Measurements from ENCODE around the gene NELFB.
A peak's percentile ranks its signal among the peaks of the same experiment; 100 is the strongest.

The NELFB gene

DNA sequence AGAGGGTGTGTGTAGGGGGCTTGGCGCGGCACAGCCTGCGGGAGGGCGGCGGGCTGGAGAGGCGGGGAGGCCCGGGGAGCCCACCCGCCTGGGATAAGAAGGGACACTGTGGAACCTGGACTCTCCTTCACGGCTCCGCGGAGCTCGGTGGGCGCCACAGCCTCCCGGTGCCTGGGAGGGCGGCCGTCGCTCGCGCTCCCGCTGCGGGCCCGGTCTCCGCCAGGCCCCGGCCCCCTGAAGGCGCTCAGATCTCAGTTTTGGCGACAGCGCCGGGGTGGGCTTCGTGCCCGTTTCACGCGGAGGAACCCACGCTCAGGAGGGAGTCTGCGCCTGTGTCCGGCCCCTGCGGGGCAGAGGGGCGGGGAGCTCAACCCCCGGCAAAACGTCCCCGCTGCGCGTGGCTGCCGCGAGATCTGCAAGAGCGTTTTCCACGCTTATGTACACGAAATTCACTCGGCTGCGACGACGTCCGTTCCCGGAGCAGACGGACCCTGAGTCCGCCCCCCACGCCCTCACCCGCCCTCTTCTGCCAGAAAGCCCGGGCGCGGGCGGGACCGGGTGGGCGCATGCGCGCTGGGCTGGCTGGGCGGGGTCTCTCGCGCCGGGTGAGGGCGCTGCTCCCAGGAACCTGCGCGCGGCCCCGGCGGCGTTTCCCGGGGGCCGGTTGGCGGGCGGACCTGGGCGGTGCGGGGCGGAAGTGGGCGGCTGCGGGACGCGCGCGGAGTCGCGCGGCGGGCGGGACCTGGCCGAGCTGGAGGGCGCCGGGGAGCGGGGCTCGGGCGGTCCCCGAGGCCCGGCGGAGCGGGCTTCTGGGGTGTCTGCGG is at the start of gene NELFB:
NELFB (plus strand) TSS at position 704 of the 824 bp plus-strand sequence.
- peak; percentile 93 for DNase-seq

DNA sequence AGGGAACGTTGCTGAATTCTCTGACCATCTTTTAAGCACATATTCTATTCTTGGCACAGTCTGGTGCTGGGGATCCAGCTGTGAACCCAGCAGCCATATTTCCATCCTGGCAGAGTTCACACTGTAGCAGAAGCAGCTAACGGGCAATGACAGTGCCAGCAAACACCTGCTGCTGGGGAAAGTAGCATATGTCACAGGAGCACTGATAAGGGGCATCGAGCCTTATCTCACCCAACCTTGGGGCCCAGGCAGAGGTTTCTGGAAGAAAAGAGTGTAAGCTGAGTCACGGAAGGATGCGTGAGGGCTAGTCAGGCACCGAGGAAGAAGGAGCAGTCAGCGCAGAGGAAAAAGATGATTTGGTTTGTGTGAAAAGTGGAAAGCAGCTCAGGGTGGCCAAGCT is 48.5 kb upstream of the NELFB start:
- DNase-seq: no peak

DNA sequence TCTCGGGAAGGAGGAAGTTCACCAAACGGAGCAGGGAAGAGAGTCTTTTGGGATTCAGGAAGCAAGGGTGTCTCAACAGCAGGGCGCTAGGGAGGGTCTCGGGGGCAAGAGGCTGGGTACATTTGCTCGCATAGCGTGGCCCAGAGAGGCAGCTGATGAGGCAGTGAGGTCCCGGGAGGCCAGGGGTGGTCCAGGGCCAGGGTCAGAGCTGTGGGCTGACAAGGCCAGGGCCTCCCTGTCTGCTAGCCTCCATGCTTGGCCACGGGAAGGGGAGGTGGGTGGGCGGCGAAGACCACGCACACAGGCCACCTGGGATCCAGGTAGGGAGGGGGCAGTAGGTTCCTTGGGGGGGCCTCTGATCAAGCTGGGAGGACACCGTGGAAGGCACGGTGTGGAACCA is 43.6 kb upstream of the NELFB start:
- DNase-seq: no peak

DNA sequence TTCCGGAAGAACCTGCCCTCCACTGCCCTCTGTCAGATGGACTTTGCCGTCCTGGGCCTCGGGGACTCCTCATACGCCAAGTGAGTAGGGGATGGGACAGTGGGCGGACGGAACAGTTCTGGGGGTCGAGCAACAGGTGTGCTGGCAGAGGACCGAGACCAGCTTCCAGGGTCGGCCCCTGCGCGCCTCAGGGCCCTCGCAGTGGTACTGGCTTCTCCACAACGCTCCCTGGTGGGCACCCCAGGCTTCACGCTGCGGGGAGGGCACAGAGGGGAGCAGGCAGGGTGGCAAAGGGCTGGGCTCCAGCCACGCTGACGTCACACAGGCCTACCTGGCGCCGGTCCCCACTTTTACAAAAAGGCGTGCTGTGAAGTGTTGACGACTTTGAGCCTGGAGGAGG is 42.6 kb upstream of the NELFB start:
- DNase-seq: no peak

DNA sequence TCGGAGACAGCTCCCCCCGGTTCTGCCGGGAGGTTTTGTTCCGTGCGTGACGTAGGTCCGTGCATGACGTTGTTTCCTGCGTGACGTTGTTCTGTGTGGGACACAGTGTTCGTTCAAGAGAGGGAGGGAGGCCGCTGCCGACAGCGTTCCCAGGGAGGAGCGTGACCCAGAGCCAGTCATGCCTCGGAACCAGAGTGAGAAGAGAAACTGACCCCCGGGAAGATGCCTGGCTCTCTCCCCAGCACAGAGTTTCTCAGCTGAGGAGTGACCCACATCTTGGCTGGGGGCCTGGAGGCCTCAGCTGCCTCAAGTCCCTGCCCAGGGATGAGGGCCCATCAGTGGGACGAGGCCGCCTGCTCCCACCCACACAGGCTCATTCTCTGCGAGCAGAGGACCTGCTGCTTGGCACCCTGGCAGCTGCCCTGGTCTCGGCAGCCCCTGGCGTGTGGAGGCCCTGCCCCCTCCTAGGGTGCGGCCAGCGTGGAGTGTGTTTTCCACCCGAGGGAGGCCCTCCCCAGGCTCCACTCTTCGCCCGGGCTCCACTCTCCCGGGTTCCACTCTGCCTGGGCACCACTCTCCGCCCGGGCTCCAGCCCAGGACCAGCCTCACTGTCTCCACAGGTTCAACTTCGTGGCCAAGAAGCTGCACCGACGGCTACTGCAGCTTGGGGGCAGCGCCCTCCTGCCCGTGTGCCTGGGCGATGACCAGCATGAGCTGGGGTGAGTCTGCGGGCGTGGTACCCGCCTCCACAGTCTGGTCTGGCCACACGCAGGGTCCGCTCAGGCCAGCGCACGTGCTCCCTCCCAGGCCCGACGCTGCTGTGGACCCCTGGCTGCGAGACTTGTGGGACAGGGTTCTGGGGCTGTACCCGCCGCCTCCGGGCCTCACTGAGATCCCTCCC is 41.7 kb upstream of the NELFB start:
- DNase-seq: peak; percentile 37

DNA sequence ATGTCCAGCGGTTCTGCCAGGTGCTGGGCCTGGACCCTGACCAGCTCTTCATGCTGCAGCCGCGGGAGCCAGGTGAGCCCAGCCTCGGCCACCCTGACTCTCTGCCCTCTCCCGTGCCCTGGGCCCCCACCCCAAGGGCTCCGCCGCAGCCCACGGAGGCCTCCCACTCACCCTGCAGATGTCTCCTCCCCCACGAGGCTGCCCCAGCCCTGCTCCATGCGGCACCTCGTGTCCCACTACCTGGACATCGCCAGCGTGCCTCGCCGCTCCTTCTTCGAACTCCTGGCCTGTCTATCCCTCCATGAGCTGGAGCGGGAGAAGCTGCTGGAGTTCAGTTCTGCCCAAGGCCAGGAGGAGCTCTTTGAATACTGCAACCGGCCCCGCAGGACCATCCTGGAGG is 40.5 kb upstream of the NELFB start:
- DNase-seq: no peak

DNA sequence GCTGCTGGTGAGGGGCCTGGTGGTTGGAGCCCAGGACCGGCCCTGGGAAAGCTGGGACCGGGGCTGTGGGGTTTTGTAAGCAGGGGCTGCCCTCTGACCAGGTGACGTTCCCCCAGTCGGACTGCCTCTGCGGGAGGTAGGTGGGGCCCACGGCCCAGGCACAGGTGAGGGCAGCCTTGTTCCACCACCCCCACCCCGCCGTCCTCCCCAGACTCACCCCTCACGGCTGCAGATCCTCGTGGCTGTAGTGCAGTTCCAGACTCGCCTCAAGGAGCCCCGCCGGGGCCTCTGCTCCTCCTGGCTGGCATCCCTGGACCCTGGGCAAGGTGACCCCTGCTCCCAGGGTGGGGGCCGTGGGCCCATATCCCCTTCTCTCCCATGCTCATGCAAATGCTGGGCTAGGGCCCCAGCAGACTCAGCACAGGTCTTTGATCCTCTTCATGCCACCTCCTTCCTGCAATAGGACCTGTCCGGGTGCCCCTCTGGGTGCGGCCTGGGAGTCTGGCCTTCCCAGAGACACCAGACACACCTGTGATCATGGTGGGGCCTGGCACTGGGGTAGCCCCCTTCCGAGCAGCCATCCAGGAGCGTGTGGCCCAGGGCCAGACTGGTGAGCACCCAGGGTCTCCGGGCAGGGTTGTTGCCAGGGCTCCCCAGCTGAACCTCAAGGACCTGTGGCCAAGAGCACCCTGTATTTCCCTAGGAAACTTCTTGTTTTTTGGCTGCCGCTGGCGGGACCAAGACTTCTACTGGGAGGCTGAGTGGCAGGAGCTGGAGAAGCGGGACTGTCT is 39.7 kb upstream of the NELFB start:
- no peak for DNase-seq

DNA sequence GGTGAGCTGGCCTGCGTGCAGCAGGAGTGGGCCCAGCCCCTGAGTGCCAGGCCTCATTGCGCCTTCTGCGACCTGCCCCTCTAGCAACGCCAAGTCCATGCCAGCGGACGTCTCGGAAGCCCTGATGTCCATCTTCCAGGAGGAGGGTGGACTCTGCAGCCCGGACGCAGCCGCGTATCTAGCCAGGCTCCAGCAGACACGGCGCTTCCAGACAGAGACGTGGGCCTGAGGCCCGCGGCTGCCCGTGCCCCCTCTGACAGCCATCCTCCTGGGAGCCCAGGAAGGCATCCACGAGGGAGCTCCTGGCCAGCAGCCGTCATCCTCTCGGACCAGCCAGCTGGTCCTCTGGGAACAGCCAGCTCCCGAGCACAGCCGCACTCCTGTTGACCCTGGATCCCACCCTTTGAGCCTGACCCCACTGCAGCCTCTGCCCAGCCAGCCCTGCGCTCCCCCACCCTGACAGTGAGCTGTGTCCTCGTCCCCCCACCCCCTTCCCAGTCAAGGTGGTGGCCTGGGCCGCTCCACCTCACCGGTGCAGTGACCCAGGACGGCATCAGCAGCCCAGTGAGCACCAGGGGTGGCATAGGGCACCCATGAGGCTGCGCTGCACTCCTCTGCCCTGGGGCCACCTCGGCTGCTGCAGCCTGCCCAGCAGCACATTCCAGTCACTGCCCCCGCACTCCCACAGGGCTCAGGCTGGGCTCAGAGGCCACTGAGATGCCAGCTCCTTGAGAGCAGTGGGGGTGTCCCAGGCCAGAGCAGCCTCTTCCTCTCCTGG is 38.8 kb upstream of the NELFB start:
- no peak for DNase-seq

DNA sequence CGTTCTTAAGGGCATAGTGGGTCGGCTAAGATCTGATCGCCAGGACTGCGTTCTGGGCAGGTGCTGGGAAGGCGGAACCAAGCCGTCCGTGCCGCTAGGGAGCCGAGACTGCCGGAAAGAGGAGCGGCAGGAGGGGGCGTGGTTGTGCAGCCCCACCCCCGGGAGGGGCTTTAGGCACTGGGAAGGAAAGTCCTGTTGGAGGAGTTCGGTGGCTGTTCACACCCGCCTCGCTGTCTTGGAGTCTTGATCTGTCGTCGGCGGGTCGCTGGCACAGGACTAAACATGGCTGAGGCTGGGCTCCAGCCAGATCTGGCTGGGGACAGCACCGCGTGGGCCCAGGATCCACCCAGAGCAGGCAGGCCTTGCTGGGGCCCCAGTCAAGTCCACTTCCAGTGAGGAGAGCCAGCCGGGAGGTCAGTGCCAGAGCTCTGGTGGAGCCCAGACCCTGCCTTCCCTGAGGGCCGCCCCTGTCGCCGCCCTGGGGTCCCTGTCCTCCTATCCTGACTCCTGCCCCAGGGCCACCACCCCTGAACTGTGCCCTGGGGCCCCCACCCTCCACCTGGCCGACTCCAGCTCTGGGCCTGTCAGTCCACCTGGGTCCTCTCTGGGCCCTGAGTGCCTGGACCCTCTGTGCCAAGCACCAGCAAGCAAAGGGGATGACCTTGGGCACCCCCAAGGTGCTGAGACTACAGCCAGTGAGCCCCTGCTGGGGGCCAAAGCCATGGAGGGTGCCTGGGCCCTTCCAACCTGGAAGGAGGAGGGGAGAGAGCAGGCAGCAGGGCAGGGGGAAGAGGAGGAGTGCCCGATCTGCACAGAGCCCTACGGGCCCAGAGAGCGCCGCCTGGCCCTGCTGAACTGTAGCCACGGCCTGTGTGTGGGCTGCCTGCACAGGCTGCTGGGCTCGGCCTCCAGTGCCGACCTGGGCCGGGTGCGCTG is 37.6 kb upstream of the NELFB start:
- DNase-seq: no peak

DNA sequence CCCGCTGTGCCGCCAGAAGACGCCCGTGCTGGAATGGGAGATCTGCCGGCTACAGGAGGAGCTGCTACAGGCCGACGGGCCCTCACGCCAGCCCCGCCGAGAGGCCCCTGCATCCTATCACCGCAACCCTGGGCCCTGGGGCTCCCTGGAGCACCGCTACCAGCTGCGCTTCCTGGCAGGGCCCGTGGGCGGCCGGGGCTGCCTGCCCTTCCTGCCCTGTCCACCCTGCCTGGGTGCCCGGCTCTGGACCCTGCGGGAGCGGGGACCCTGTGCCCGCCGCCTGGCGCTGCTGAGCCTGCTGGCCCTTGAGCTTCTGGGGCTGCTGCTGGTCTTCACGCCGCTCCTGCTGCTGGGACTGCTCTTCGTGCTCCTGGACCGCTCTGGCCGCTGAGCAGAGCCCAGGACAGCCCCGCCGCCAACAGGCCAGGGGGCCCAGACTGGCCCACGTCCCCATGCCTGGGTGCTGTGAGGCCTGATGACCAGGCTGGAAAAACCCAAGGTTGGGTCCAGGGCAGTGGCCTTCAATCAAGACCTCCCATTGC is 36.8 kb upstream of the NELFB start:
- no peak for DNase-seq

DNA sequence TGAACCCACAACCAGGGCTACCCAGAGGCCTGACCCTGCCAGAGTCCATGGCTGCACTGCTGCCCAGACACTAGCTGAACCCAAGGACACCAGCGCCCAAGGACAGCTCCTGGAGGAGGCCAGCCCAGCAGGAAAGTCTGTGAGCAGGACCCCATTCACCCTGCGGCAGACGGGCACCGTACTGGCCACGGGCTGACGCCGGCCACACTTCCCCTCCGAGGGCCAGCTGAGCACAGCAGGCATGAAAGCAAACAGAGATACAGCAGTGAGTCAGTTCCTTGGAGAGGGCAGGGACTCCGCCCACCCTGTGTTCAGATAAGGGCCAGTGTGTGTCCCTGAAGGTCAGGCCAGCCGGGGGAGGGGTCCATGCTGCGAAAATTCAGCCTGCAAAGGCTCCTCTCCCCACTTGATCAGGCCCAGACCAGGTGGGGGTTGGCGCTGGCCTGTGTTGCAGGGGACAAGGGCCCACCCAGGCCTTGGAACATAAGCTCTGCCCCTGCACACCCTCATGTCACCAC is 36.3 kb upstream of the NELFB start:
- DNase-seq: peak; percentile 91

DNA sequence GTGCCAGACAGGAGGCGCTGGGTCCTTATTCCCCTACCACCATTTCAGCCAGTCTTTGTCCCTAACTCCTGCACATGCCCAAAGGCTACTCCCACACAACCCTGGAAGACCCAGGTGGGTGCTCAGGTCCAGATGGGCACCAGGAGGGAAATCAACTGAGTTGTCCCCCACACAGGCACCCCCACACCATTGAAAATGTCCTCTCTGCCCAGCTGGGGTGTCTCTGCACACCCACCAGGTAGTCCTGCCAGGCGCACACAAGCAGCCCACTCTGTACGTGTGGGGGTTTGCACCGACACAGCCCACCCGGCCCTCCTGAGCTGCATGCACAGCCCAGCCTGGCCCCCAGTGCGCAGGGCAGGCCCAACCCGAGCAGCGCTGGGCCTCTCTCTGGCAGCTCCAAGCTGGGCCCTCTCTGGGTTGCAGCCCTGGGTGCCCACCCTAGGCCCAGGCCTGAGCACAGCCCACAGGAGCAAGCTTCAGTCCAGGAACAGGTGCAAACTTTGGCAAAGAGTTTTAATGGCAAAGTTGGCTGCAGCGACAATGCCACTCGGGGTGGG is 35.3 kb upstream of the NELFB start:
- no peak for DNase-seq

DNA sequence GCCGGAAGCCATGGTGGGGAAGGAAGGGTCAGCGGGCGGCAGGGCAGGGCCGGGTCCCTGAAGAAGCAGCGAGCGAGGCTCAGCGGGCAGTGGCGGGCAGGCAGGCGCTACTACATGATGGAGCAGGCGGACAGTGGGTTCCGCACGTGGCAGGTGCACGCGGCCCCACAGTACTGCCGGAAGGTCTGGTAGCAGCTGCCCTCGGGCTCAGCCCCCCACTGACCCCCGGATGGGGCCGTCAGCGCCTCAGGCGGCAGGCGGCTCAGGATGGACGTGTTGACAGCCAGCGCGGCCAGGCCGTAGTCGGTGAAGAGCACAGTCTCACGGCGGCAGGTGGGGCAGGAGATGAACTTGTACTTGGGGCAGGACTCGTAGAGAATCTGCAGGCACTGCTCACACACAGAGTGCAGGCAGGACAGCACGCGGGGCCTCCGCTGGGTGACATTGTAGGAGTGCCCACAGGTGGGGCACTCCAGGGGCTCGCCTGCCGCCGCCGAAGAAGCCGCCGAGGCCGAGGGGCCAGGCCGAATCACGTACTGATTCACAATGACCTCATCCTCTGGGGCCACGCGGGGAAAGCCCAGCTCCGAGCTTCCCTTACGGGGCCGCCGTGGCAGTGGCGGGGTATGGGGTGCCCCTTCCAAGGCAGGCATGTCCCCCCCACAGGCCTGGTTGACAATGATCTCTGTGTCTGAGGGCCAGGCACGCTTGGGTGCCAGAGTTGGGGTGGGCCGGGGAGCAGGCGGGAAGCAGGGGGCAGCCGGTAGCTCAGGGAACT is 34.6 kb upstream of the NELFB start:
- DNase-seq: peak; percentile 37

DNA sequence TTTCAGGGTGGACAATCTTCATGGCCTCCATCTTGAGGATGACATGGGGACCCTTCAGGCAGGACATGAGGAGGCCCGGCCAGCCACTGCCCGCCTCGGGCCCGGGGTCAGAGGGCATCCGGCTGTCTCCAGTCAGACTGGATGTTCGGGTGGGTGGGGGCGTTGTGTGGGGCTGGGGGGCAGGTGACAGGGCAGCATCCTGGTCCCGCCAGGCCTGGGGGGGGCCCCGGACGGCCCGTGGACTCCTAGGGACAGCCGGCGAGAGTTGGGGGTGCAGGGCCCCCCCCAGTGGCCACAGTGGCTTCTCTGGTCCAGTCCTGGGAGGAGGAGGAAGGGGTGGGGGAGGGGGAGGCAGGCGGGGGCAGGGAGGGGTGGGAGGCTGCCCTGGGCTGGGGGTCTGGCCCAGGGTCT is 34.0 kb upstream of the NELFB start:
- DNase-seq: no peak

DNA sequence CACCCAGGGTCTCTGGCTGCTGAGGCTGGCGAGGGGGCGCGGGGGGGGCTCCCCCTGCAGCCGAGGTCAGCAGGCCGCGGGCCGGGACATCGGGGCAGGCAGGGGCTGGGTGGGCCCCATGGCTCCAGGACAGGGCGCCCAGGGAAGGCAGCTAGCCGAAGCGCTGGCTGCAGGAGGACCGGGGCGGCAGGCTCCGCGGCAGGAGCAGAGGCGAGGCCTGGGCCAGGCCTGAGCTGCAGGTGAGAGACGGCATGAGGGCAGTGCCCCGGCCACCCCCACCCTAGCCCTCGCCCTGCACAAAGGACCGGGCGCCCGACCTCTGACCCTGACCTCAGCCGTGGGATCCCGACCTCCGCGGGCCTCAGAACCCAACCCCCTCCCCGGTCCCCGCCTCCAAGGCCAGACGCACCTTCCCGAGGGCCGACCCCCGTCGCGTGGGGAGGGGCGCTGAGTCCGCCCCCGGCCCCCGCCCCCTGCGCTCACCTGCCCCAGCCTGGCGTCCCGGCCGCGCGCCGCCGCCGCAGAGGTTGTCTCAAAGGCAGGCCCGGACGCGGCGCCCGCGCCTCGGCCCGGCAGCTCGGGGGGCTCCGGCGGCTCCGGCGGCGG is 33.5 kb upstream of the NELFB start:
- peak; percentile 78 for DNase-seq

DNA sequence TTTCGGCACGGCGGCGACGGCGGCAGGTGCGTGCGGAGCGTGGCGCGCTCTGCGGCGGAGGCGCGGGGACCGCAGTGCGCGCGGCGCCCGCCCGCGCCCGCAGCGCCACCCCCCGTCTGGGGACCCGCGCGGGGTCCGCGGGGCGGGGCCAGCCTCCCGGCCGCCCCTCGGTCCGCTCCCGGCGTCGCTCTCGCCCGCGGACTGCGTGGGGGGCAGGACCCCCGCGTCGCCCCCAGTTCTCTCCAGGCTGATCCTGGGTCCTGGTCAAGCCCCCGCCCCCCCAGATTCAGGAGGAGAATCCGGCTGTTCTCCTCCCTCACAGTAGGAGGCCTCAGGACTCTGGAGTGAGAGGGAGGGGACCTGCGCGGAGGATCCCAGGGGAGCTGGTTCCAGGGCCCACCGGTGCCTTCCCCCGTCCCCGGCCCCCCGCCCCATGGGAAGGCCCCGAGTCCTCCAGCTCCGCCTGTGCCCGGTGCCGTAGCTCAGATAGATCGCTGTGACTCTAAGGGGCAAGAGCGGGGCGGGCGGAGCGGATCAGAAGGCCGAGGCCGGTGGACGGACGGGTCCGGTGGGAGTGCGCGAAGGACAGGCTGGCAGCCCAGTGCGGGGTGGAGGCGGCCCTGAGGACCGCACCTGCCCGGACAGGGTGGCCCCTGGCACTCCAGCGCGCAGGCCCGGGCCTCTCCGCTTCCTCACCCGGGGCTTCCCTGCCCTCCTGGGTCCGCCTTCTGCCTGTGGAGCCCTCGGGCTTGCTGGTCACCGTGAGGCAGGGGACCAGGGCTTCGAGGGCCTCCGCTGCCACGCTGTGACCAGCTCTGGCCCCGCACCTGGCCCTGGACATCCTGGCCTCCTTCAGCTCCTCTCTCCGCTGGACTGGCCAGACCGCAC is 32.7 kb upstream of the NELFB start, which contains the start of gene RNF208:
RNF208 (minus strand) TSS at position 51 of the 888 bp plus-strand sequence. CDS start 1,028 bp downstream, outside the sequence.
- peak; percentile 76 for DNase-seq

DNA sequence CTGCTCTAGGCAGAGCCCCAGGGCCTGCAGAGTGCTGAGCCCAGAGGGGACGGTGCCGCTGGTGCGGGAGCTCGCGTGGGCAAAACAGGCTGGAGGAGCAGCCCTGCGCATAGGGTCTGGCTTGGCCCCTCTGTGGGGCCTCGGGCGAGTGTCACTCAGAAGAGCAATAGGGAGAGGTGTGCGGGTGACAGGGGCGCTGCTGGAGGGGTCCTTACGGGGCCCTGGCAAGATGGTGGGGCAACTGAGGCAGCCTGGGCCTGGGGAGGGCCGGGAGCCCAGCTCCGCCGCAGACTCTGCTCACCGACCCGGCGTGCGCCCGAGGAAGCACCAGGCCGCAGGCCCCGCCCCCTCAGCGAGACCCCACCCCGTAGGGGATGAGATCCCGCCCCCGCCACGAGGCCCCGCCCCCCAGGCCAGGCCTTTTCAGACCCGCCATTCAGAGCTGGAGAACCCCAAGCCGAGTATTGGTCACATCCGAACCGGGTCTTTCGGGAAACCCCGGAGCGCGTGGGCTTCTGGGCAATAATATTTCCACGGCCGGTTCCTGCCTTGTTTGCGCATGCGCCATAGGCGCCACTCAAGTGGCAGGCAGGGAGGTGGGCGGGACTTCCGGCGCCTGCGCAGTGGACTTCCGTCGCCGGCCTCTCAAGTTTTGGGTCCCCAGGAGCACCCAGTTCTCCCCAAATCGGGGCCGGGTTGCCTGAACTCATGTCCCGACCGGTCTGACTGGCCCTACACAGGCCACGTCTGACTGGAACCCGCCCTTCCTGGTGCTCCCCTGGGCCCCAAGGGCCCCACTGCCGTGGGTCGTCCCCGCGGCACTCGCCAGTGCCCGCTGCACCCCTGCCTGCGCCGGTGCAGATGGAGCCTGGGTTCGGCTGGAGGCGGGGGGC is 31.8 kb upstream of the NELFB start:
- peak; percentile 99 for DNase-seq

Data from DMS53 (cell line).